ENCODE results near the gene GINS3.

GINS3 gene

GRCh38 chr16:58392215-58393137, at the start of gene GINS3:
Gene GINS3 (plus strand): TSS chr16:58392471. CDS start chr16:58392602, 131 bp downstream.
- peak; percentile 30 to 96 (median 84) for DNase-seq

- no peak for DNase-seq
These were observed 48.7 kb upstream of the GINS3 start for GRCh38 chr16:58343562-58343961.

GRCh38 chr16:58345574-58346354, 46.5 kb upstream of the GINS3 start:
- DNase-seq, result peak in 1 of 14 donors; percentile 63

GRCh38 chr16:58346831-58347371, 45.4 kb upstream of the GINS3 start:
- DNase-seq, result peak in 1 of 14 donors; percentile 89

- DNase-seq, result peak in 1 of 14 donors; percentile 93
These were observed 43.3 kb upstream of the GINS3 start for GRCh38 chr16:58348986-58349385.

GRCh38 chr16:58352690-58353089, 39.6 kb upstream of the GINS3 start:
- no peak for DNase-seq

GRCh38 chr16:58360041-58360634, 32.1 kb upstream of the GINS3 start:
- no peak for DNase-seq

GRCh38 chr16:58361726-58362125, 30.5 kb upstream of the GINS3 start:
- DNase-seq, result no peak

GRCh38 chr16:58363746-58364393, 28.4 kb upstream of the GINS3 start:
- DNase-seq, result no peak

GRCh38 chr16:58365623-58366022, 26.6 kb upstream of the GINS3 start:
- no peak for DNase-seq

GRCh38 chr16:58366247-58367031, 25.8 kb upstream of the GINS3 start:
- no peak for DNase-seq

GRCh38 chr16:58367252-58367651, 25.0 kb upstream of the GINS3 start:
- DNase-seq, result no peak

GRCh38 chr16:58371841-58372240, 20.4 kb upstream of the GINS3 start:
- no peak for DNase-seq

- DNase-seq, result no peak
These were observed 16.9 kb upstream of the GINS3 start for GRCh38 chr16:58375386-58375785.

- peak in 1 of 14 donors; percentile 6 for DNase-seq
These were observed 14.3 kb upstream of the GINS3 start for GRCh38 chr16:58377932-58378331.

- DNase-seq, result no peak
These were observed 13.9 kb upstream of the GINS3 start for GRCh38 chr16:58378401-58378800.

GRCh38 chr16:58379736-58380135, 12.5 kb upstream of the GINS3 start:
- no peak for DNase-seq

GRCh38 chr16:58381661-58382060, 10.6 kb upstream of the GINS3 start:
- DNase-seq, result no peak

GRCh38 chr16:58384437-58385055, 7.7 kb upstream of the GINS3 start:
- no peak for DNase-seq

- DNase-seq, result no peak
These were observed 7.0 kb upstream of the GINS3 start for GRCh38 chr16:58385218-58385773.

- no peak for DNase-seq
These were observed 2.5 kb upstream of the GINS3 start for GRCh38 chr16:58389724-58390123.
